H1 (cell line): ENCODE data around the gene NFATC1. TPM values are rescaled to one million over a fixed set of nuclear protein-coding genes. Genes with fewer than 3 reads are reported as not detected.

Experiments
- CTCF ChIA-PET: fragments of 300-600 bp; sonication (Branson Sonifier 250); formaldehyde crosslinking; loops from one replicate; lab custom pipeline; 2021; ENCODE audit not compliant: partially characterized antibody; lab: Charles Lee
- POLR2A ChIA-PET: fragments of 300-600 bp; sonication (Branson Sonifier 250); formaldehyde crosslinking; loops from one replicate; lab custom pipeline; 2021; ENCODE audit warnings: inconsistent platforms; ENCODE audit not compliant: partially characterized antibody; lab: Charles Lee
- DNase-seq, 2 experiments: peaks; one replicate each; pipeline versions ENCODE4 v3.0.0 to v3.0.0-alpha.2; 2010 to 2022; ENCODE audit warnings: low spot score in 2 of 2, low read depth in 1 of 2, mixed read lengths in 1 of 2
- FAIRE-seq: peaks from 2 replicates; lab custom pipeline; 2011; peaks lifted over from hg19 to GRCh38; lab: Jason Lieb, UNC
- H2AFZ ChIP-seq: 2 replicates; pipeline ENCODE4 v1.8.1; 2012; ENCODE audit warnings: low read length, inconsistent platforms
- H2AK5ac ChIP-seq: 2 replicates; pipeline ENCODE4 v1.6.1; 2013; ENCODE audit warnings: low read depth, low read length
- H2BK120ac ChIP-seq: replicated peaks from 2 replicates; pipeline ENCODE3; 2013; ENCODE audit warnings: low read depth, low read length, inconsistent platforms
- H2BK12ac ChIP-seq: 2 replicates; pipeline ENCODE4 v1.6.1; 2013; ENCODE audit warnings: low read depth, low read length
- H2BK15ac ChIP-seq: 2 replicates; pipeline ENCODE4 v1.6.1; 2013; ENCODE audit warnings: low read length
- H2BK20ac ChIP-seq: 2 replicates; pipeline ENCODE4 v1.6.1; 2013; ENCODE audit warnings: low read length
- H2BK5ac ChIP-seq: 2 replicates; pipeline ENCODE4 v1.6.1; 2013; ENCODE audit warnings: low read depth, low read length
- H3K14ac ChIP-seq: 2 replicates; pipeline ENCODE4 v1.6.1; 2013; ENCODE audit warnings: inconsistent platforms; ENCODE audit not compliant: insufficient read length
- H3K18ac ChIP-seq: 2 replicates; pipeline ENCODE4 v1.6.1; 2013; ENCODE audit warnings: low read length; ENCODE audit errors: extremely low read depth
- H3K23ac ChIP-seq: 2 replicates; pipeline ENCODE4 v1.6.1; 2013; ENCODE audit warnings: inconsistent platforms; ENCODE audit not compliant: insufficient read length
- H3K23me2 ChIP-seq: 2 replicates; pipeline ENCODE4 v1.6.1; 2013; ENCODE audit warnings: low read depth, low read length
- H3K27ac ChIP-seq: 2 replicates; pipeline ENCODE4 v1.6.1; 2011; ENCODE audit warnings: low read depth, low read length, inconsistent platforms
- H3K27me3 ChIP-seq, 4 experiments: replicated peaks in 1 of 4; 1 replicate in 1 of 4; 2 replicates in 3 of 4; pipeline versions ENCODE4 v1.6.1 to v1.8.1; 2011 to 2013; ENCODE audit warnings: low read length in 3 of 4, mild to moderate bottlenecking in 3 of 4, inconsistent platforms in 2 of 4, mixed read lengths in 2 of 4, moderate library complexity in 1 of 4; ENCODE audit not compliant: control insufficient read depth in 3 of 4, insufficient read depth in 3 of 4; ENCODE audit errors: extremely low read depth in 1 of 4
- H3K36me3 ChIP-seq, 4 experiments: 2 replicates each; pipeline versions ENCODE4 v1.6.1 to v1.8.1; 2011 to 2013; ENCODE audit warnings: mild to moderate bottlenecking in 4 of 4, low read length in 3 of 4, moderate library complexity in 2 of 4, control low read depth in 1 of 4, inconsistent platforms in 1 of 4; ENCODE audit not compliant: insufficient read depth in 4 of 4, control insufficient read depth in 2 of 4
- H3K4ac ChIP-seq: replicated peaks from 2 replicates; pipeline ENCODE3; 2013; ENCODE audit warnings: low read length, low read depth, mixed read lengths, inconsistent platforms; ENCODE audit not compliant: insufficient read length
- H3K4me1 ChIP-seq, 4 experiments: replicated peaks in 1 of 4; 1 replicate in 1 of 4; 2 replicates in 3 of 4; pipeline versions ENCODE4 v1.6.1 to v1.8.1; 2011 to 2013; ENCODE audit warnings: low read length in 3 of 4, inconsistent platforms in 2 of 4, mixed read lengths in 1 of 4; ENCODE audit not compliant: insufficient read depth in 4 of 4, control insufficient read depth in 3 of 4
- H3K4me2 ChIP-seq, 2 experiments: 2 replicates each; pipeline versions ENCODE4 v1.6.1 to v1.8.1; 2011 to 2013; ENCODE audit warnings: low read depth in 2 of 2, low read length in 2 of 2, control low read depth in 1 of 2, inconsistent platforms in 1 of 2, mild to moderate bottlenecking in 1 of 2; ENCODE audit not compliant: insufficient read depth in 1 of 2
- H3K4me3 ChIP-seq, 4 experiments: fragments of 200-600, 300-600 bp in 1 of 4; sonication (generic), shearing (Covaris generic), sonication (Bioruptor Twin) in 1 of 4; 2 replicates each; pipeline versions ENCODE4 v1.5.1 to v1.8.1; 2011 to 2016; ENCODE audit warnings: low read length in 4 of 4, low read depth in 3 of 4, control low read depth in 2 of 4, inconsistent platforms in 2 of 4, mild to moderate bottlenecking in 2 of 4, mixed read lengths in 1 of 4, moderate library complexity in 1 of 4; ENCODE audit not compliant: insufficient read depth in 2 of 4; ENCODE audit errors: extremely low read depth in 1 of 4
- H3K56ac ChIP-seq: replicated peaks from 2 replicates; pipeline ENCODE3; 2013; ENCODE audit warnings: low read depth, mild to moderate bottlenecking, mixed read lengths, low read length, inconsistent platforms; ENCODE audit not compliant: insufficient read length
- H3K79me1 ChIP-seq: 2 replicates; pipeline ENCODE4 v1.6.1; 2013; ENCODE audit warnings: low read depth, low read length, control low read depth
- H3K79me2 ChIP-seq, 2 experiments: 2 replicates each; pipeline versions ENCODE4 v1.6.1 to v1.8.1; 2012 to 2013; ENCODE audit warnings: low read length in 2 of 2, mild to moderate bottlenecking in 2 of 2, inconsistent platforms in 1 of 2; ENCODE audit not compliant: insufficient read depth in 2 of 2, control insufficient read depth in 1 of 2
- H3K9ac ChIP-seq, 4 experiments: replicated peaks in 1 of 4; 1 replicate in 1 of 4; 2 replicates in 3 of 4; pipeline versions ENCODE4 v1.6.1 to v1.8.1; 2011 to 2013; ENCODE audit warnings: low read depth in 3 of 4, low read length in 3 of 4, control low read depth in 2 of 4, mild to moderate bottlenecking in 2 of 4, moderate library complexity in 2 of 4, inconsistent platforms in 1 of 4; ENCODE audit errors: extremely low read depth in 1 of 4
- H3K9me3 ChIP-seq, 2 experiments: 2 replicates each; pipeline versions ENCODE4 v1.6.1 to v1.8.1; 2012 to 2013; ENCODE audit warnings: mild to moderate bottlenecking in 2 of 2, moderate library complexity in 2 of 2, control low read depth in 1 of 2, inconsistent platforms in 1 of 2, low read depth in 1 of 2, low read length in 1 of 2, mixed read lengths in 1 of 2; ENCODE audit not compliant: insufficient read depth in 2 of 2
- H4K20me1 ChIP-seq, 2 experiments: replicated peaks in 1 of 2; 2 replicates each; pipeline versions ENCODE3 to v1.8.1; 2011 to 2013; ENCODE audit warnings: inconsistent platforms in 2 of 2, low read length in 2 of 2, mild to moderate bottlenecking in 1 of 2; ENCODE audit not compliant: insufficient read depth in 2 of 2, control insufficient read depth in 1 of 2
- H4K5ac ChIP-seq: 2 replicates; pipeline ENCODE4 v1.6.1; 2013; ENCODE audit warnings: low read length, low read depth, mixed read lengths, inconsistent platforms; ENCODE audit not compliant: insufficient read length
- H4K8ac ChIP-seq: 2 replicates; pipeline ENCODE4 v1.8.0; 2013; ENCODE audit warnings: mild to moderate bottlenecking, moderate library complexity, low read length, inconsistent platforms; ENCODE audit not compliant: insufficient read depth; ENCODE audit errors: extremely low read depth
- H4K91ac ChIP-seq: replicated peaks from 2 replicates; pipeline ENCODE3; 2013; ENCODE audit warnings: low read length, mixed read lengths, inconsistent platforms; ENCODE audit not compliant: insufficient read length
- ATF3 ChIP-seq: IDR thresholded peaks from 2 replicates; pipeline ENCODE4 v1.6.1; 2011; ENCODE audit warnings: low read depth, mild to moderate bottlenecking, low read length; ENCODE audit not compliant: insufficient read depth
- BACH1 ChIP-seq: IDR thresholded peaks from 2 replicates; pipeline ENCODE4 v1.6.1; 2012; ENCODE audit warnings: low read length, improper control_type of control experiment
- CTCF ChIP-seq, 3 experiments: IDR thresholded peaks; 1 replicate in 2 of 3; 2 replicates in 1 of 3; pipeline versions ENCODE4 v1.5.1 to v1.6.1; 2011; ENCODE audit warnings: low read length in 3 of 3, mild to moderate bottlenecking in 3 of 3, inconsistent platforms in 2 of 3, low read depth in 1 of 3, moderate library complexity in 1 of 3; ENCODE audit not compliant: insufficient read depth in 1 of 3; ENCODE audit errors: control extremely low read depth in 1 of 3
- EZH2 ChIP-seq: fragments of 200-600 bp; sonication (generic); IDR thresholded peaks from 2 replicates; pipeline ENCODE4 v1.7.1; 2012; ENCODE audit warnings: low read depth, mild to moderate bottlenecking, moderate library complexity, low read length, inconsistent platforms; ENCODE audit not compliant: severe bottlenecking
- HDAC6 ChIP-seq: IDR thresholded peaks from one replicate; pipeline ENCODE4 v1.7.1; 2012; ENCODE audit warnings: low read depth, mild to moderate bottlenecking, inconsistent platforms, low read length, moderate library complexity
- KDM4A ChIP-seq: IDR thresholded peaks from one replicate; pipeline ENCODE4 v1.7.1; 2012; ENCODE audit warnings: low read depth, mild to moderate bottlenecking, moderate library complexity, low read length, inconsistent platforms; ENCODE audit not compliant: severe bottlenecking
- MAFK ChIP-seq: IDR thresholded peaks from 2 replicates; pipeline ENCODE4 v1.6.1; 2012; ENCODE audit warnings: low read depth, mild to moderate bottlenecking, improper control_type of control experiment, low read length
- NANOG ChIP-seq: IDR thresholded peaks from 2 replicates; pipeline ENCODE4 v1.6.1; 2011; ENCODE audit warnings: low read length, low read depth, mild to moderate bottlenecking, inconsistent platforms; ENCODE audit not compliant: insufficient read depth, poor library complexity, severe bottlenecking
- RBBP5 ChIP-seq: IDR thresholded peaks from 2 replicates; pipeline ENCODE4 v1.7.1; 2012; ENCODE audit warnings: low read depth, mild to moderate bottlenecking, inconsistent platforms, low read length, moderate library complexity, borderline replicate concordance
- ZNF274 ChIP-seq: IDR thresholded peaks from 2 replicates; pipeline ENCODE4 v1.7.0; 2012; ENCODE audit warnings: low read length, borderline replicate concordance; ENCODE audit errors: extremely low read depth
- WGBS, 2 experiments: shearing (Covaris generic) in 1 of 2; methylation state at CpG; one replicate each; pipeline versions ENCODE4 v1.1.6 to v1.1.7; 2013 to 2015; ENCODE audit warnings: low lambda C conversion rate in 2 of 2, mixed read lengths in 2 of 2, inconsistent platforms in 1 of 2, low coverage in 1 of 2, missing lambda C conversion rate in 1 of 2; ENCODE audit not compliant: insufficient replicate concordance in 2 of 2, insufficient coverage in 1 of 2, insufficient read length in 1 of 2; ENCODE audit errors: extremely low coverage in 1 of 2, missing lambda C conversion rate in 1 of 2; 5-methylcytosine and 5-hydroxymethylcytosine counted together
- polyA plus RNA-seq, 7 experiments: library from polyadenylated mRNA; depleted of rRNA in 3 of 7; stranded (reverse) in 5 of 7; unstranded in 2 of 7; fragments of >200 nt in 5 of 7; fragments of 200-250 nt in 2 of 7; gene quantifications; 1 replicate in 5 of 7; 2 replicates in 1 of 7; 4 replicates in 1 of 7; pipeline versions ENCODE4 v1.2.1 to v1.2.3, GENCODE V29; 2011 to 2013; ENCODE audit warnings: missing spikeins in 2 of 7, mixed read lengths in 2 of 7
- total RNA-seq: library from RNA; stranded (reverse); fragmentation: NEBNext Ultra II Directional; extraction: Animal tissue kit (Norgen Biotek cat#: 25700); gene quantifications from 2 replicates; pipeline ENCODE4 v1.2.1, GENCODE V29; 2021

Gene NFATC1
- total and polyA plus RNA-seq, 2 of the 8 experiments (the other 6 are each of a cell fraction or from before 2014, with no cell fraction given) = 2.0 to 6.6 TPM

- Histone ChIP-seq H2AFZ (no peak overlapping the region), H4K5ac (no peak overlapping the region), H3K27me3 (0 out of 7 replicates have a peak, but pooled peaks cover 0 to 2% (median 0%) of the 10 kb centered on the region in 4 experiments), H3K14ac (no peak overlapping the region), H3K4ac (no peak overlapping the region), H3K56ac (no peak overlapping the region), H3K4me2 (no peak overlapping the region), H2BK120ac (no peak overlapping the region), H2BK20ac (no peak overlapping the region), H2BK15ac (no peak overlapping the region), H3K18ac (no peak overlapping the region), H3K79me1 (no peaks in the 10 kb centered on the region), H4K91ac (no peak overlapping the region), H3K9me3 (peaks cover 5 to 7% of the 10 kb centered on the region in 2 experiments), H3K4me3 (no peak overlapping the region), H2BK12ac (no peak overlapping the region), H3K27ac (no peak overlapping the region), H3K9ac (no peak overlapping the region), H4K8ac (no peak overlapping the region), H2BK5ac (no peak overlapping the region), H2AK5ac (no peak overlapping the region), H3K23ac (no peak overlapping the region), H3K79me2 (no peaks in the 10 kb centered on the region), H4K20me1 (peaks cover 0 to 2% of the 10 kb centered on the region in 2 experiments), H3K36me3 (no peaks in the 10 kb centered on the region), H3K4me1 (no peaks in the 10 kb centered on the region), H3K23me2 (peaks cover 11% of the 10 kb centered on the region; the same call in 1 of the 2 replicates)
- 92% methylated on average over 12 of the region's 12 CpGs; no CpG with 5 or more reads in 1 of the 2 experiments for WGBS, 2 experiments
- ChIA-PET POLR2A (no interaction called here), CTCF (interaction anchor here (0.7 to 2.8 kb wide), 4 partner anchors 10 to 159 kb away, joined by 3 to 22 read pairs (median 3); no protein-coding TSS in a partner anchor)
- FAIRE-seq (no peak), DNase-seq (no peak)
- TF ChIP-seq KDM4A = no peak
- no peak for TF ChIP-seq EZH2
- no peak for TF ChIP-seq ATF3
- no peak for TF ChIP-seq CTCF (IDR thresholded peaks at IDR 0.05; ENCODE audit: control extremely low read depth in 1 of 3, insufficient read depth in 1 of 3, low read depth in 1 of 3, low read length in 3 of 3)
- TF ChIP-seq RBBP5 = no peak
- no peak for TF ChIP-seq ZNF274
- no peak for TF ChIP-seq BACH1
- no peak for TF ChIP-seq HDAC6
- TF ChIP-seq NANOG = no peak
- no peak for TF ChIP-seq MAFK
Measured at GRCh38 chr18:79538635-79539034, 142.9 kb downstream of the NFATC1 start.
